Naive thymus-derived CD4-positive, alpha-beta T cell (primary cell): Measurements from ENCODE around the gene LRFN2. TPM values are rescaled to one million over a fixed set of nuclear protein-coding genes. Genes with fewer than 3 reads are reported as not detected.

Source experiments
- ATAC-seq: fragments of 150-1000 bp; cut with Tn5 transposase; 2 replicates; pipeline ENCODE4 v1.10.0; 2021; ENCODE audit warnings: mild to moderate bottlenecking, moderate library complexity
- CTCF ChIA-PET: fragments of 350-600 bp; sonication (Branson Sonifier 250); formaldehyde crosslinking; loops from one replicate; lab custom pipeline; 2021; ENCODE audit warnings: antibody characterized with exemption; lab: Charles Lee
- POLR2A ChIA-PET: fragments of 350-600 bp; sonication (Branson Sonifier 250); formaldehyde crosslinking; loops from one replicate; lab custom pipeline; 2021; ENCODE audit warnings: antibody characterized with exemption, inconsistent platforms; lab: Charles Lee
- DNase-seq, 9 donors: peaks; one replicate each; pipeline versions ENCODE4 v3.0.0 to v3.0.0-alpha.2; 2020 to 2022; ENCODE audit warnings: mixed read lengths in 1 of 9
- H3K27ac ChIP-seq: one replicate; pipeline ENCODE4 v1.7.0; 2013; ENCODE audit warnings: mild to moderate bottlenecking, low read depth, low read length, moderate library complexity
- H3K27me3 ChIP-seq, 2 donors: one replicate each; pipeline ENCODE4 v1.7.0; 2013; ENCODE audit warnings: low read length in 2 of 2, mild to moderate bottlenecking in 2 of 2, moderate library complexity in 2 of 2; ENCODE audit not compliant: control insufficient read depth in 2 of 2, insufficient read depth in 2 of 2
- H3K36me3 ChIP-seq, 3 experiments: 1 replicate in 2 of 3; 2 replicates in 1 of 3; pipeline ENCODE4 v1.7.0; 2013; ENCODE audit warnings: low read length in 3 of 3, mild to moderate bottlenecking in 3 of 3, moderate library complexity in 1 of 3; ENCODE audit not compliant: insufficient read depth in 3 of 3, control insufficient read depth in 2 of 3
- H3K4me1 ChIP-seq, 2 donors: one replicate each; pipeline ENCODE4 v1.7.0; 2013; ENCODE audit warnings: low read length in 2 of 2, mild to moderate bottlenecking in 2 of 2, moderate library complexity in 1 of 2; ENCODE audit not compliant: control insufficient read depth in 2 of 2, insufficient read depth in 2 of 2
- H3K4me3 ChIP-seq: 2 replicates; pipeline ENCODE4 v1.7.0; 2013; ENCODE audit warnings: mild to moderate bottlenecking, low read length
- H3K9me3 ChIP-seq, 3 experiments: 1 replicate in 2 of 3; 2 replicates in 1 of 3; pipeline ENCODE4 v1.7.0; 2013; ENCODE audit warnings: low read length in 3 of 3; ENCODE audit not compliant: control insufficient read depth in 2 of 3
- H3K27ac Mint-ChIP-seq, 9 donors: one replicate each; pipeline ENCODE4 v1.8.0; 2020 to 2022; ENCODE audit warnings: mixed read lengths in 9 of 9, mild to moderate bottlenecking in 8 of 9, moderate library complexity in 5 of 9, inconsistent platforms in 2 of 9
- H3K27me3 Mint-ChIP-seq, 5 donors: one replicate each; pipeline ENCODE4 v1.8.0; 2021 to 2022; ENCODE audit warnings: mixed read lengths in 5 of 5, mild to moderate bottlenecking in 1 of 5
- H3K36me3 Mint-ChIP-seq, 5 donors: one replicate each; pipeline ENCODE4 v1.8.0; 2020 to 2022; ENCODE audit warnings: mixed read lengths in 5 of 5, mild to moderate bottlenecking in 3 of 5, inconsistent platforms in 1 of 5
- H3K4me1 Mint-ChIP-seq, 7 donors: one replicate each; pipeline ENCODE4 v1.8.0; 2020 to 2022; ENCODE audit warnings: mixed read lengths in 7 of 7, mild to moderate bottlenecking in 3 of 7, inconsistent platforms in 1 of 7
- H3K4me3 Mint-ChIP-seq, 10 donors: one replicate each; pipeline ENCODE4 v1.8.0; 2020 to 2022; ENCODE audit warnings: mild to moderate bottlenecking in 10 of 10, mixed read lengths in 10 of 10, moderate library complexity in 6 of 10, inconsistent platforms in 2 of 10
- H3K9me3 Mint-ChIP-seq, 11 donors: one replicate each; pipeline ENCODE4 v1.8.0; 2020 to 2022; ENCODE audit warnings: mixed read lengths in 11 of 11, mild to moderate bottlenecking in 4 of 11, inconsistent platforms in 1 of 11, moderate library complexity in 1 of 11
- intact Hi-C, 2 donors: fragments of 100-400 bp; cut with micrococcal nuclease; formaldehyde crosslinking; loops; one replicate each; pipeline ENCODE4 v1.15.1; 2023
- polyA plus RNA-seq, 2 donors: library from polyadenylated mRNA; unstranded; fragments of 300-500 nt; fragmentation: Illumina TruSeq; gene quantifications; one replicate each; pipeline ENCODE4 v1.2.3, GENCODE V29; 2021
- total RNA-seq, 6 experiments: library from RNA in 5 of 6; stranded (reverse) in 5 of 6; gene quantifications; 1 replicate in 5 of 6; 2 replicates in 1 of 6; pipeline ENCODE4 v1.2.3 and lab custom pipeline; 2021 to 2026

Gene LRFN2
- total and polyA plus RNA-seq, 7 experiments from 2014 or later: 0.13 to 4.6 (median 0.43) TPM; not detected in 2

- DNase-seq (no peak), ATAC-seq (no peak)
- Histone ChIP-seq H3K36me3 (no peaks in the 10 kb centered on the region), H3K4me3 (no peak overlapping the region), H3K27ac (peak overlapping the region; percentile 64), H3K4me1 (peaks cover 0 to 63% of the 10 kb centered on the region in 2 donors), H3K27me3 (no peaks in the 10 kb centered on the region), H3K9me3 (no peaks in the 10 kb centered on the region)
- Mint-ChIP-seq H3K4me3 (peak overlapping the region in 6 of 10 donors; percentile 6 to 72 (median 50)), H3K36me3 (peaks cover 0 to 44% (median 0%) of the 10 kb centered on the region in 5 donors), H3K4me1 (peaks cover 34 to 77% (median 47%) of the 10 kb centered on the region in 7 donors), H3K9me3 (peaks cover 0 to 10% (median 0%) of the 10 kb centered on the region in 11 donors), H3K27me3 (peaks cover 0 to 13% (median 8%) of the 10 kb centered on the region in 5 donors), H3K27ac (peak overlapping the region in 8 of 9 donors; percentile 32 to 94 (median 89))
- ChIA-PET POLR2A (no interaction called here), CTCF (no interaction called here)
- intact Hi-C loops: loop anchor here (5.0 kb wide), 3 partner anchors 59 to 201 kb away; partner anchors contain the start of gene LRFN2 (in 1 of the 2)
Measured at GRCh38 chr6:40386200-40386599, 201.0 kb downstream of the LRFN2 start.

- Mint-ChIP-seq H3K4me1 (peaks cover 15 to 53% (median 28%) of the 10 kb centered on the region in 7 donors), H3K27ac (no peak overlapping the region), H3K4me3 (no peak overlapping the region), H3K27me3 (peaks cover 0 to 8% (median 0%) of the 10 kb centered on the region in 5 donors), H3K36me3 (peaks cover 0 to 42% (median 0%) of the 10 kb centered on the region in 5 donors), H3K9me3 (peaks cover 0 to 13% (median 0%) of the 10 kb centered on the region in 11 donors)
- Histone ChIP-seq H3K36me3 (no peaks in the 10 kb centered on the region), H3K4me3 (no peak overlapping the region), H3K4me1 (peaks cover 0 to 38% of the 10 kb centered on the region in 2 donors), H3K27ac (no peak overlapping the region), H3K9me3 (no peaks in the 10 kb centered on the region), H3K27me3 (no peaks in the 10 kb centered on the region)
- no peak for DNase-seq
- ATAC-seq: no peak
- intact Hi-C loops: no loop called here
- ChIA-PET CTCF (no interaction called here), POLR2A (no interaction called here)
Measured at GRCh38 chr6:40383348-40384115, 203.6 kb downstream of the LRFN2 start.

GRCh38 chr6:40380271-40380670 lies 206.9 kb downstream of the LRFN2 start:
- Mint-ChIP-seq H3K4me3 (no peak overlapping the region), H3K27ac (peak overlapping the region in 1 of 9 donors; percentile 13), H3K4me1 (peaks cover 0 to 41% (median 2%) of the 10 kb centered on the region in 7 donors), H3K27me3 (peaks cover 0 to 8% (median 0%) of the 10 kb centered on the region in 5 donors), H3K9me3 (peaks cover 0 to 14% (median 0%) of the 10 kb centered on the region in 11 donors), H3K36me3 (peaks cover 0 to 44% (median 0%) of the 10 kb centered on the region in 5 donors)
- no peaks in the 10 kb centered on the region for H3K36me3 ChIP-seq
- H3K4me1 ChIP-seq: peaks cover 0 to 7% of the 10 kb centered on the region in 2 donors
- DNase-seq: no peak
- POLR2A ChIA-PET: no interaction called here
- no peak overlapping the region for H3K27ac ChIP-seq
- ATAC-seq: no peak
- no peaks in the 10 kb centered on the region for H3K9me3 ChIP-seq
- intact Hi-C loops: no loop called here
- no peaks in the 10 kb centered on the region for H3K27me3 ChIP-seq
- H3K4me3 ChIP-seq: no peak overlapping the region
- CTCF ChIA-PET: no interaction called here

DNA sequence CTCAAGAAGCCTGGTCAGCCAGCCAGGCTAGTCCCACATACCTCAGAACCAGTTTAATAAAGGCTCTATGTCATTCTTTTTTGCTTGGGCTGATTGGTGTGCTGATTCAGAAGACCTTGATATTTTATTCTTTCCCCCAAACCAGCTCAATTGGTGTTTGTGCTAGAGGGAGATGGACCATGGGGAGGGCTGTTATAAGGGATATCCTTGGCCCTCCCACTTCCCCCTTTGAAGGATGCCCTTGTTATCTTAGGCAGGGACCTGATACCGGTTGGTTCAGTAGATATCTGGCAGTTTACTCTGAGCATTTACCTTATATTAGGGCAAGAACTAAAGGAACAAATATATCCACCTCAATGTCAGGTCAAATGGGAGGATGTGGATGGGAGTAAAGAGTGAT lies 207.4 kb downstream of the LRFN2 start:
- H3K27ac ChIP-seq: no peak overlapping the region
- no peaks in the 10 kb centered on the region for H3K36me3 ChIP-seq
- DNase-seq (no peak), ATAC-seq (no peak)
- CTCF ChIA-PET: no interaction called here
- Mint-ChIP-seq H3K9me3 (peaks cover 0 to 14% (median 0%) of the 10 kb centered on the region in 11 donors), H3K4me3 (no peak overlapping the region), H3K27me3 (peaks cover 0 to 8% (median 0%) of the 10 kb centered on the region in 5 donors), H3K27ac (no peak overlapping the region), H3K4me1 (peaks cover 0 to 38% (median 0%) of the 10 kb centered on the region in 7 donors), H3K36me3 (peaks cover 0 to 43% (median 0%) of the 10 kb centered on the region in 5 donors)
- H3K4me3 ChIP-seq: no peak overlapping the region
- peaks cover 0 to 3% of the 10 kb centered on the region in 2 donors for H3K4me1 ChIP-seq
- intact Hi-C loops: no loop called here
- H3K27me3 ChIP-seq: no peaks in the 10 kb centered on the region
- no peaks in the 10 kb centered on the region for H3K9me3 ChIP-seq
- POLR2A ChIA-PET: no interaction called here

DNA sequence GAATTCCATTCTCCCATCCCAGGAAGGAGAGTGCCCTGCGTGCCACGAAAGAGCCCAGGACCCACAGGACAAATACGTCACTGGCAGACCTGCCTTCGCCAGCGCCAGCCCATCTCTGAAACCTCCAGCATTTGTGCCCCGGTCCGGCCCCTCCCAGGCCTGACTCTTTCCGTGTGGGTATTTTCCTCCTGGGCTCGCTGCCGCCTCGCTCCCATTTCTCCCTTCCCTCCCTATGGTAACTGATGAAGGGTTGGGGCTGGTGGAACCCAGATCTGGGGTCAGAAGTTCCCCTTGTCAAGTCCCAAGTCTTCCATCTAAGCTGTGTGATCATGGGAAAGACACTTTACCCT lies 208.5 kb downstream of the LRFN2 start:
- Mint-ChIP-seq H3K27me3 (peaks cover 0 to 8% (median 0%) of the 10 kb centered on the region in 5 donors), H3K4me3 (no peak overlapping the region), H3K36me3 (peaks cover 0 to 40% (median 0%) of the 10 kb centered on the region in 5 donors), H3K27ac (no peak overlapping the region), H3K4me1 (peaks cover 0 to 35% (median 0%) of the 10 kb centered on the region in 7 donors), H3K9me3 (peaks cover 0 to 11% (median 0%) of the 10 kb centered on the region in 11 donors)
- Histone ChIP-seq H3K4me3 (no peak overlapping the region), H3K27me3 (no peaks in the 10 kb centered on the region), H3K36me3 (no peaks in the 10 kb centered on the region), H3K9me3 (no peaks in the 10 kb centered on the region), H3K4me1 (no peaks in the 10 kb centered on the region), H3K27ac (no peak overlapping the region)
- POLR2A ChIA-PET: no interaction called here
- ATAC-seq: no peak
- CTCF ChIA-PET: no interaction called here
- intact Hi-C loops: no loop called here
- no peak for DNase-seq

DNA sequence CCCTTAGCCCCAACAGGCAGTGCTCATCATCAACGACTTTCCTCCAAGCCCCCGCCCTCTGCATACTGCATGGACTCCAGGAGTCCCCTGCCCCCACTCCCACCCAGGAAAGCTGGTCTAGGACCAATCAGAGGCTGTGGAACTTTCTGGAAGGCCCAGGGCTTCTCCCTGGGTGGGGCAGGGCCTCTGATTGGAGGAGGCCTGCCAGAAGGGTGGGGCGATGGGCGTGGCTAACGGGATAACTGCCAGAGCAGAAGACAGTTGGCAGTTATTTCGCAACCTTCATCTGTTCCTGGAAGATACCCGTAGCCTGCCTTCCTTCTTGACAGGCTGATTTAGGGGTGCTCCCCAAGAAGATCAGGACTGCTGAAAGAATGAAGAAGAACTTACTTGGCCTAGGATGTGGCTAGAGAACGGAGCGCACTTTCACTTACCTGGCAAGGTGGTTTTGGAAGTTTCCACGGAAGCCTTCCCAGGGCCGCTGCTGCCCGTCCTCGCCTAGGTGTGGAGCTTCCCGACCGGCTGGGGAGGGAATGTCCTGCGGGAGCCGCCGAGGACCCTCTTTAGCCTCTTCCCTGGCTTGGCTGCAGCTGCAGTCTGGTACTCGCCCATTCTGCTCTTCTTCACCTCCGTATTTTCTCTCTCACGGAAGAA lies 209.0 kb downstream of the LRFN2 start:
- H3K4me1 Mint-ChIP-seq: peaks cover 0 to 35% (median 0%) of the 10 kb centered on the region in 7 donors
- intact Hi-C loops: no loop called here

More for the DNA sequence above, 209.0 kb downstream of the LRFN2 start:
- ChIA-PET POLR2A (no interaction called here), CTCF (no interaction called here)
- H3K4me1 ChIP-seq: no peaks in the 10 kb centered on the region
- Mint-ChIP-seq H3K4me3 (no peak overlapping the region), H3K9me3 (peaks cover 0 to 11% (median 0%) of the 10 kb centered on the region in 11 donors), H3K27ac (no peak overlapping the region), H3K36me3 (peaks cover 0 to 40% (median 0%) of the 10 kb centered on the region in 5 donors), H3K27me3 (peaks cover 0 to 8% (median 0%) of the 10 kb centered on the region in 5 donors)
- H3K4me3 ChIP-seq: no peak overlapping the region
- ATAC-seq (no peak), DNase-seq (no peak)
- H3K27me3 ChIP-seq: no peaks in the 10 kb centered on the region
- H3K27ac ChIP-seq: no peak overlapping the region
- no peaks in the 10 kb centered on the region for H3K9me3 ChIP-seq
- H3K36me3 ChIP-seq: no peaks in the 10 kb centered on the region
